ENCODE results near the gene EPG5. TPM values are rescaled to one million over a fixed set of nuclear protein-coding genes. Genes with fewer than 3 reads are reported as not detected.

EPG5 gene
- total RNA-seq, 1 donor from 2014 or later, result 38.5 TPM

GRCh38 chr18:45864081-45864480 lies 103.0 kb downstream of the EPG5 start:
- DNase-seq, result no peak
- Histone ChIP-seq H3K27me3 (no peaks in the 10 kb centered on the region), H3K4me3 (no peak overlapping the region), H3K9me3 (no peaks in the 10 kb centered on the region), H3K36me3 (peaks cover 97% of the 10 kb centered on the region), H3K4me1 (no peaks in the 10 kb centered on the region), H3K27ac (no peak overlapping the region)
- ATAC-seq, result no peak
- no peak for TF ChIP-seq CTCF (IDR thresholded peaks at IDR 0.05)
- intact Hi-C loops (cut with DNase I), result no loop called here

GRCh38 chr18:45863469-45863868 lies 103.7 kb downstream of the EPG5 start:
- Histone ChIP-seq H3K27me3 (no peaks in the 10 kb centered on the region), H3K9me3 (no peaks in the 10 kb centered on the region), H3K4me1 (no peaks in the 10 kb centered on the region), H3K27ac (no peak overlapping the region), H3K4me3 (no peak overlapping the region), H3K36me3 (peaks cover 97% of the 10 kb centered on the region)
- intact Hi-C loops (cut with DNase I), result no loop called here
- TF ChIP-seq CTCF (IDR thresholded peaks at IDR 0.05), result no peak
- ATAC-seq, result no peak
- DNase-seq, result no peak

- H3K27me3 ChIP-seq, result no peaks in the 10 kb centered on the region
- no peaks in the 10 kb centered on the region for H3K9me3 ChIP-seq
- DNase-seq (no peak), ATAC-seq (no peak)
- no peak overlapping the region for H3K4me3 ChIP-seq
- no peaks in the 10 kb centered on the region for H3K4me1 ChIP-seq
- H3K27ac ChIP-seq, result no peak overlapping the region
- H3K36me3 ChIP-seq, result peaks cover 97% of the 10 kb centered on the region
- no peak for TF ChIP-seq CTCF (IDR thresholded peaks at IDR 0.05)
- intact Hi-C loops (cut with DNase I), result no loop called here
These were observed 105.2 kb downstream of the EPG5 start for GRCh38 chr18:45861926-45862325.

GRCh38 chr18:45860971-45861370 lies 106.2 kb downstream of the EPG5 start:
- intact Hi-C loops (cut with DNase I), result no loop called here
- no peak for TF ChIP-seq CTCF (IDR thresholded peaks at IDR 0.05)
- H3K9me3 ChIP-seq, result no peaks in the 10 kb centered on the region
- H3K27me3 ChIP-seq, result no peaks in the 10 kb centered on the region
- no peaks in the 10 kb centered on the region for H3K4me1 ChIP-seq
- H3K4me3 ChIP-seq, result no peak overlapping the region
- no peak for ATAC-seq
- H3K27ac ChIP-seq, result no peak overlapping the region
- DNase-seq, result no peak
- peaks cover 97% of the 10 kb centered on the region for H3K36me3 ChIP-seq

- Histone ChIP-seq H3K9me3 (no peaks in the 10 kb centered on the region), H3K4me1 (no peaks in the 10 kb centered on the region), H3K27ac (no peak overlapping the region), H3K27me3 (no peaks in the 10 kb centered on the region), H3K4me3 (no peak overlapping the region), H3K36me3 (peaks cover 97% of the 10 kb centered on the region)
- no peak for ATAC-seq
- intact Hi-C loops (cut with DNase I), result no loop called here
- DNase-seq, result no peak
- no peak for TF ChIP-seq CTCF (IDR thresholded peaks at IDR 0.05)
These were observed 106.6 kb downstream of the EPG5 start for GRCh38 chr18:45860492-45860891.

- H3K9me3 ChIP-seq, result no peaks in the 10 kb centered on the region
- no peak overlapping the region for H3K4me3 ChIP-seq
- H3K27ac ChIP-seq, result no peak overlapping the region
- intact Hi-C loops (cut with DNase I), result no loop called here
- DNase-seq (no peak), ATAC-seq (no peak)
- H3K27me3 ChIP-seq, result no peaks in the 10 kb centered on the region
- no peaks in the 10 kb centered on the region for H3K4me1 ChIP-seq
- H3K36me3 ChIP-seq, result peaks cover 97% of the 10 kb centered on the region
- no peak for TF ChIP-seq CTCF (IDR thresholded peaks at IDR 0.05)
These were observed 107.8 kb downstream of the EPG5 start for GRCh38 chr18:45859334-45859733.
